Mesothelial cell of epicardium (in vitro differentiated cells): ENCODE data around the gene PIGL. TPM values are rescaled to one million over a fixed set of nuclear protein-coding genes. Genes with fewer than 3 reads are reported as not detected.
A peak's percentile ranks its signal among the peaks of the same experiment; 100 is the strongest.

Experiments used
- DNase-seq, 2 experiments: peaks; one replicate each; pipeline ENCODE4 v3.0.0; 2021; ENCODE audit warnings: low spot score in 2 of 2; ENCODE audit not compliant: unreplicated experiment in 2 of 2
- H3K27ac Mint-ChIP-seq: 2 replicates; pipeline ENCODE4 v1.8.0; 2021; ENCODE audit warnings: mixed read lengths
- H3K27me3 Mint-ChIP-seq: 2 replicates; pipeline ENCODE4 v1.8.0; 2021; ENCODE audit warnings: low read depth, mixed read lengths
- H3K36me3 Mint-ChIP-seq: 2 replicates; pipeline ENCODE4 v1.8.0; 2021; ENCODE audit warnings: mixed read lengths
- H3K4me1 Mint-ChIP-seq: 2 replicates; pipeline ENCODE4 v1.8.0; 2021; ENCODE audit warnings: mixed read lengths
- H3K4me3 Mint-ChIP-seq: 2 replicates; pipeline ENCODE4 v1.8.0; 2021; ENCODE audit warnings: mild to moderate bottlenecking, moderate library complexity, mixed read lengths
- H3K9me3 Mint-ChIP-seq: 2 replicates; pipeline ENCODE4 v1.8.0; 2021; ENCODE audit warnings: mixed read lengths
- total RNA-seq: library from RNA; stranded (reverse); gene quantifications from 3 replicates; pipeline ENCODE4 v1.2.1, GENCODE V29; 2021
- TF ChIP-seq, protein P1 (sequence below): fragments of 200-600 bp; sonication (generic); IDR thresholded peaks from one replicate; pipeline ENCODE4 v1.5.0; 2021; ENCODE audit warnings: antibody characterized with exemption; ENCODE audit not compliant: unreplicated experiment

PIGL gene
- total RNA-seq, 1 donor from 2014 or later = 69.4 TPM

DNA sequence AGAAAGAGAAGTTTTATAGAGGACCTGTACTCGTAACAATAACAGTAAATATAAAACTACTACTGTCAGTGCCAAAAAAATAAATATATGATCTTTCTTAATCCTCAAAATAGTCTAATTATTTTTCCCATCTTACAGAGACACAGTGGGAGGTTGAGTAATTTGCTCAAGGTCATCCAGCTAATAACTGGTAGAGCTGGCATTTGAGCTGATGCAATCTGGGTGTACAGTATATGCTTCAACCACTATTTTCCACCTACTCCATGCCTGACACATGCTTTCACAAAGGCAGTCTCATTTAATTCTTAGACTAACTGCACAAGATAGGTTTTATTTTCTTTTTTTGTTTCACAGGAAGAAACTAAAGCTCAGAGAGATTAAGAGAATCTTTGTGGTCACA is 33.6 kb downstream of the PIGL start:
- no peaks in the 10 kb centered on the region for H3K9me3 Mint-ChIP-seq
- no peak for DNase-seq
- peaks cover 14% of the 10 kb centered on the region for H3K4me1 Mint-ChIP-seq
- H3K4me3 Mint-ChIP-seq = no peak overlapping the region
- TF ChIP-seq, protein P1, sequence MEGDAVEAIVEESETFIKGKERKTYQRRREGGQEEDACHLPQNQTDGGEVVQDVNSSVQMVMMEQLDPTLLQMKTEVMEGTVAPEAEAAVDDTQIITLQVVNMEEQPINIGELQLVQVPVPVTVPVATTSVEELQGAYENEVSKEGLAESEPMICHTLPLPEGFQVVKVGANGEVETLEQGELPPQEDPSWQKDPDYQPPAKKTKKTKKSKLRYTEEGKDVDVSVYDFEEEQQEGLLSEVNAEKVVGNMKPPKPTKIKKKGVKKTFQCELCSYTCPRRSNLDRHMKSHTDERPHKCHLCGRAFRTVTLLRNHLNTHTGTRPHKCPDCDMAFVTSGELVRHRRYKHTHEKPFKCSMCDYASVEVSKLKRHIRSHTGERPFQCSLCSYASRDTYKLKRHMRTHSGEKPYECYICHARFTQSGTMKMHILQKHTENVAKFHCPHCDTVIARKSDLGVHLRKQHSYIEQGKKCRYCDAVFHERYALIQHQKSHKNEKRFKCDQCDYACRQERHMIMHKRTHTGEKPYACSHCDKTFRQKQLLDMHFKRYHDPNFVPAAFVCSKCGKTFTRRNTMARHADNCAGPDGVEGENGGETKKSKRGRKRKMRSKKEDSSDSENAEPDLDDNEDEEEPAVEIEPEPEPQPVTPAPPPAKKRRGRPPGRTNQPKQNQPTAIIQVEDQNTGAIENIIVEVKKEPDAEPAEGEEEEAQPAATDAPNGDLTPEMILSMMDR = no peak
- H3K27me3 Mint-ChIP-seq = no peaks in the 10 kb centered on the region
- H3K27ac Mint-ChIP-seq = no peak overlapping the region
- peaks cover 17% of the 10 kb centered on the region for H3K36me3 Mint-ChIP-seq

DNA sequence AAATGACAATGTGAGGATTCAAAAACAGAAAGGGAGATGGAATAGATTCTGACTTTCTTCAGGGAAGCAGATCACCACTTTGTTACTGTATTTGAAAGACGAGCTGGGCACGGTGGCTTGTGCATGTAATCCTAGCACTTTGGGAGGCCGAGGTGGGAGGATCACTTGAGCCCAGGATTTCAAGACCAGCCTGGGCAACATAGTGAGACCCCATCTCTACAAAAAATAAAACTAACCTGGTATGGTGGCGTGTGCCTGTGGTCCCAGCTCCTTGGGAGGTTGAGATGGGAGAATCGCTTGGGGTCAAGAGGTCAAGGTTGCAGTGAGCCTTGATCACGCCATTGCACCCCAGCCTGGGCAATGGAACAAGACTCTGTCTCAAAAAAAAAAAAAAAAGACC is 34.0 kb downstream of the PIGL start:
- Mint-ChIP-seq H3K4me1 (peaks cover 17% of the 10 kb centered on the region), H3K27ac (no peak overlapping the region), H3K4me3 (no peak overlapping the region), H3K9me3 (no peaks in the 10 kb centered on the region), H3K27me3 (no peaks in the 10 kb centered on the region), H3K36me3 (peaks cover 17% of the 10 kb centered on the region)
- TF ChIP-seq, protein P1 = no peak
- no peak for DNase-seq

DNA sequence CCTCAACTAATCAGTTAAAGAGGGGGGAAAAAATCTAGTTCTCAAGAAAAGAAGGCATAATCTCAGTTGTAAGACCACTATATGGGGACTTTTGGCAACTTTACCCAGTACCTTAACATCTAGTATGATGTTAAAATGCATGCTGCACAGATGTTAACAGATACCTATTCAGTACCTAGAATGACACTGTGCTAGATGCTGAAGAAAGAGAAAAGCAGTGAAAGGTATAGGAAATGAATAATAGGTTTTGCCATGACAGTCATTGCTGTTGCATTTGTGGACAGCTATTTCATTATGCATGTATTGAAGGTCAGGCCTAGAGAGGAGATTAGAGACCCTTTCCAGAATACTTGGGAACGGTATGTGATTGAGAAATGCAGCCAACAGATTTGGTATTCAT is 34.5 kb downstream of the PIGL start:
- no peak overlapping the region for H3K4me3 Mint-ChIP-seq
- no peak for DNase-seq
- H3K27ac Mint-ChIP-seq = no peak overlapping the region
- no peaks in the 10 kb centered on the region for H3K9me3 Mint-ChIP-seq
- H3K27me3 Mint-ChIP-seq = no peaks in the 10 kb centered on the region
- H3K4me1 Mint-ChIP-seq = peaks cover 17% of the 10 kb centered on the region
- TF ChIP-seq, protein P1 = no peak
- peaks cover 17% of the 10 kb centered on the region for H3K36me3 Mint-ChIP-seq

DNA sequence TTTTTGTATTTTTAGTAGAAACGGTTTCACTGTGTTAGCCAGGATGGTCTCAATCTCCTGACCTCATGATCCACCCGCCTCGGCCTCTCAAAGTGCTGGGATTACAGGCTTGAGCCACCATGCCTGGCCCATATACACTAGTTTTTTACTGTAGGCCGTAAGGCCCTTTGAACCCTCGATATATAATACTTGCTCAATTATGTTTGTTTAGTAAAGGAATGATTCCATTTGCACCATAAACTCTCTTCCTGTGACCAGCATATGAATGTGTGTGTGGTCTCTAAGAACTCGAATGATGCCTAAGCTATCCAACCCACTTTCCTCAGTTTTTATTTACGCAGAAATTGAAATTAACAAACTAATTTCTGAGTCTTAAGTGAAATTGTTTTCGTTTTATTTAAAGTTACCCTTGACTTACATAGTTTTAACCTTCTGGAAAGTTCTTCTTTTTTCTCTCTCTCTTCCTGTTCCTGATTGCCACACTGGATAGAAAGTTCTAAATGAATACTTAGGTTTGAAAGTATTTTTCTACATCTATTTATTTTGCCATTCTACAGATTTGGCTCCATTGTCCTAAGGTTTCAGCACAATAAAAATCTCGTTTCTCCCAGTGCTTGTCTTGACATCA is 37.9 kb downstream of the PIGL start:
- TF ChIP-seq, protein P1 = no peak
- Mint-ChIP-seq H3K9me3 (no peaks in the 10 kb centered on the region), H3K27me3 (no peaks in the 10 kb centered on the region), H3K4me3 (no peak overlapping the region), H3K36me3 (peaks cover 5% of the 10 kb centered on the region), H3K4me1 (peaks cover 12% of the 10 kb centered on the region), H3K27ac (peak overlapping the region; percentile 52)
- no peak for DNase-seq

DNA sequence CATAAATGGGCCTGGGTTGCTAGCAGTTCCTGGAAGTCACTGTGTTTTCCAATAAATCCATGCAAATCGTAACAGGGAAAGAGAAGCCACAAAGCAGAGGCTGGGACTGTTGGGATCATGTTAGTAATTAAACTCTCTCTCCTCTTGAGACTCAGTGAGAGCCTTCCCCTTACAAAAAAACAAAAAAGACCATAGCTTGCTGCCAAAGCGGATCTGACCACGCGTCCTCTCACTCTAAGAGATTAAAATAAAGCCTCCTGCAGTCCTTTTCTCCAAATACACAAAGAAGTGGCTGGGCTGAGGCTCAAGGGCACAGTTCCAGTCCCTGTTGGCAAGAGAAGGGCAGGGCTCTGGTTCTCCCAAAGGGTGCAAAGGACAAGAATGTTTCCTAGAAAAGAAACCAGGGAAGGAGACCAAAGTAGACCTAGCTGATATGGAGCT is 38.5 kb downstream of the PIGL start:
- TF ChIP-seq, protein P1 = no peak
- Mint-ChIP-seq H3K4me3 (peak overlapping the region; percentile 16), H3K27me3 (no peaks in the 10 kb centered on the region), H3K4me1 (peaks cover 12% of the 10 kb centered on the region), H3K27ac (peak overlapping the region; percentile 52), H3K36me3 (peaks cover 5% of the 10 kb centered on the region), H3K9me3 (no peaks in the 10 kb centered on the region)
- DNase-seq = no peak
